Umbilical cord (tissue), 1 donor: Measurements from ENCODE around the gene NQO2. TPM values are rescaled to one million over a fixed set of nuclear protein-coding genes. Genes with fewer than 3 reads are reported as not detected.

ENCODE experiments used
- total RNA-seq: library from RNA; depleted of rRNA; stranded (reverse); fragments of >200 nt; gene quantifications from one replicate; pipeline ENCODE4 v1.2.3, GENCODE V29; 2014; ENCODE audit warnings: low replicate concordance; ENCODE audit not compliant: insufficient read depth

Gene NQO2
- total RNA-seq, 1 donor from 2014 or later = 10.8 TPM

Other genes starting within 250 kb of the NQO2 start
- 5.1 TPM for gene MYLK4, start 249.0 kb upstream of the NQO2 start, total RNA-seq
- gene WRNIP1, start 234.5 kb upstream of the NQO2 start, total RNA-seq = 33.7 TPM
- gene SERPINB1, start 158.0 kb upstream of the NQO2 start, total RNA-seq = 28.6 TPM
- gene SERPINB9, start 96.6 kb upstream of the NQO2 start, total RNA-seq = 20.2 TPM
- gene SERPINB6, start 28.3 kb upstream of the NQO2 start, total RNA-seq = 63.3 TPM
- gene RIPK1, start 68.6 kb downstream of the NQO2 start, total RNA-seq = 19.0 TPM
- gene BPHL, start 118.8 kb downstream of the NQO2 start, total RNA-seq = 29.6 TPM
- gene TUBB2A, start 157.7 kb downstream of the NQO2 start, total RNA-seq = 79.9 TPM
- gene TUBB2B, start 227.8 kb downstream of the NQO2 start, total RNA-seq = 73.4 TPM